Astrocyte of the hippocampus (primary cell): Measurements from ENCODE around the gene MSI1.

ENCODE experiments used
- DNase-seq: peaks from one replicate; pipeline ENCODE4 v3.0.0; 2011; ENCODE audit warnings: low read depth, low spot score

Gene MSI1

GRCh38 chr12:120324841-120325417 lies 44.0 kb downstream of the MSI1 start:
- no peak for DNase-seq

GRCh38 chr12:120323772-120324171 lies 45.2 kb downstream of the MSI1 start:
- DNase-seq, result no peak

- DNase-seq, result no peak
These were observed 47.4 kb downstream of the MSI1 start for GRCh38 chr12:120321382-120322202.

- DNase-seq, result peak; percentile 100
These were observed 51.5 kb downstream of the MSI1 start for GRCh38 chr12:120317224-120318105.

- DNase-seq, result no peak
These were observed 52.2 kb downstream of the MSI1 start for GRCh38 chr12:120316798-120317223.

- no peak for DNase-seq
These were observed 54.7 kb downstream of the MSI1 start for GRCh38 chr12:120314220-120314619.

GRCh38 chr12:120301962-120302815 lies 66.8 kb downstream of the MSI1 start, which contains the start of gene SIRT4:
SIRT4 (plus strand) TSS chr12:120302321; CDS start chr12:120303562, 1,241 bp downstream.
- peak; percentile 96 for DNase-seq

GRCh38 chr12:120292661-120293531 lies 76.1 kb downstream of the MSI1 start, which contains the start of gene RNU4-1:
RNU4-1 (minus strand) TSS chr12:120293237.
- DNase-seq, result peak; percentile 92

GRCh38 chr12:120292411-120292660 lies 76.6 kb downstream of the MSI1 start:
- no peak for DNase-seq
